ENCODE measurements around the gene POM121.
"Not testable (repeated sequence)": the region's sequence is repeated elsewhere in the genome, so short reads cannot be mapped to it uniquely, and the experiment has no call there.

POM121 gene

GRCh38 chr7:72950432-72950831, 25.5 kb downstream of the POM121 start:
- not testable (repeated sequence) for DNase-seq

DNA sequence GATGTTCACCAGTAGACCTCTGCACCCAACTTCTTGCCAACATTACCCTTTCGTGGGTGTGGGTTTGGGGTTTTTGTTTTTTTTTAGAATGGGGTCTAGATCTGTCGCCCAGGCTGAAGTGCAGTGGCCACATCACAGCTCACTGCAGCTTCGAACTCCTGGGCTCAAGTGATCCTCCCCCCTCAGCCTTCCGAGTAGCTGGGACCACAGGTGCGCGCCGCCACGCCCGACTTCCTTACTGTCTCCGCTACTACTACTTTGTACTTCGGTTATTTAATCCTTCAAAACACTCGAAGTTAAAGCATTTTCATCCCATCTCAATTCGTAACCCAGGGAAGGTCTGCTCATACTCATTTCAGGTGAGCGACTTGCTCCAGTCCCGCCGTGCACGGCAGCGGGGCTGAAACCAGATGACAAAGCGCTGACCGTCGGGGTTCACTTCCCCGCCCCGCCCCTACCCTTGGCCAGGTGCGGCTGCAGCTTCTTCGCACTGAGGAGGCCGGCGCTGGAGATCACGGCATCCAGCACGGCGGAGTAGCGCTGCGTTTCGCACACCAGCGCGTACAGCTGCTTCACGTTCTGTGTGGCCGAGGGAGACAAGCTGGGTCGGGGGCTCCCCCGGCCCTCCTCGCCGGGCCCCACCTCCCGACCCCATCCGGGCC, 29.1 kb downstream of the POM121 start:
- not testable (repeated sequence) for DNase-seq

- DNase-seq: not testable (repeated sequence)
These were observed 29.8 kb downstream of the POM121 start for GRCh38 chr7:72954563-72955198.

- DNase-seq: not testable (repeated sequence)
These were observed 35.1 kb downstream of the POM121 start for GRCh38 chr7:72960029-72960428.

GRCh38 chr7:72960626-72961345, 35.9 kb downstream of the POM121 start:
- not testable (repeated sequence) for DNase-seq

DNA sequence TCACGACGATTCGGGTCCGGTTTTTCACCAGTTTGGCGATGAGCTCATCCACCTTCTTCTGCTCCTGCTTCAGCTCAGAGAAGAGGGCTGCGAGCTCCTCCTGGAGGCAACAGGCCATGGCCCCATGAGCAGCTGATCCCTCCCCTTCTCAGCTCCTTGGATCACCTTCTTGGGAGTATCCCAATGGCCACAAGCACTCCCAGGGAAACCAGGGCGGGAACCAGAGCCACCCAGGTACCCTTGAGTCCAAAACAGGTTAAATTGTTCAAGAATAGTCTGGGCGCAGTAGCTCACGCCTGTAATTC, 36.4 kb downstream of the POM121 start:
- not testable (repeated sequence) for DNase-seq

DNA sequence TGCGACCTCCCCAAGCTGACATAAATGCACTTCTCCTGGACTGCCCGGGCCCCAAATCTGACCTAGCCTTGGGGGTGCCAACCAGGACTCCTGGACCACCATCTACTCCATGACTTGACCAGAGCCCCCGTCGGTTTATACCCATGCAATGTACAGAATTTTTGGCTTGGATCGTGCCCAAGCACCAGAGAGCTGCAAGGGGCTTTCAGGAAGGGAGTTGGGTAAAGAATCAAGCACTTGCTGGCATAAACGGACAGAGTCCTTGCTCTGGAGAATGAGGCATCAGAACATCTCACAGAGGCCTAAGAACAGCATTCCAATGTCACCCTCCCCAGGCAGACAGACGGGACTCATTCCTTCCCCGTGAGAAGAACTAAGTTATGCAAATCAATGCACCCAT, 38.2 kb downstream of the POM121 start:
- not testable (repeated sequence) for DNase-seq

DNA sequence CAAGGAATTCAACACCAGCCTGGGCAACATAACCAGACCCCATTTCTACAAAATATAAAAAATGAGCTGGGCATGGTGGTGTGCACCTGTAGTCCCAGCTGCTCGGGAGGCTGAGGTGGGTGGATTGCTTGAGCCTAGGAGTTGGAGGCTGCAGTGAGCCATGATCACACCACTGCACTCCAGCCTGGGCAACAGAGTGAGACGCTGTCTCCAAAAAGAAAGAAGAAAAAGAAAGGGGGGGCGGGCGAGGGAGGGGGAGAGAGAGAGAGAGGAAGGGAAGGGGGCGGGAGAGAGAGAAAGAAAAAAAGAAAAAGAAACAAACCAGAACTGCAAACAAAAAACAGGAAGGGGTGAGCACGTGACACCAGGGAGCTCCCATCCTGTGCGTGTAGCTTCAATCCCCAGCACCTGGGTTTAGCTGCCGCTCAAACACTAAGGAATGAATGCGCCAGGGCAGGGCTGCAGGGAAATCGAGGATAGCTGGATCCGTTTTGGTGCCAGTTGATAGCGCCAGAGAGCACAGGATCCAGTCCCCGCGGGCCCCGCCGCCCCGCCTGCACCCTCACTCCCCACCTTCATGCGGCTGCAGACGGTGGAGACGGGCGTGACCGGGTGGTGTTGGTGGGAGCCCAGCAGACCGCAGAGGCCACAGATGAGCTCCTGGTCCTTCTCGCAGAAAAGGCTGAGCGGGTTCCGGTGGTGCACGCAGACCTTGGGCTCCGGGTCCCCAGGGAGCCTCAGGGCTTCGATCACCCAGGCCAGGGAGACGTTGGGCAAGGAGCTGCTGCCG, 40.5 kb downstream of the POM121 start:
- not testable (repeated sequence) for DNase-seq

- DNase-seq: not testable (repeated sequence)
These were observed 42.0 kb downstream of the POM121 start for GRCh38 chr7:72966892-72967291.

GRCh38 chr7:72968980-72969516, 44.2 kb downstream of the POM121 start, which contains the start of gene TRIM74:
TRIM74 (minus strand) TSS chr7:72969466; CDS start chr7:72966157, 3,309 bp downstream.
- DNase-seq: not testable (repeated sequence)

DNA sequence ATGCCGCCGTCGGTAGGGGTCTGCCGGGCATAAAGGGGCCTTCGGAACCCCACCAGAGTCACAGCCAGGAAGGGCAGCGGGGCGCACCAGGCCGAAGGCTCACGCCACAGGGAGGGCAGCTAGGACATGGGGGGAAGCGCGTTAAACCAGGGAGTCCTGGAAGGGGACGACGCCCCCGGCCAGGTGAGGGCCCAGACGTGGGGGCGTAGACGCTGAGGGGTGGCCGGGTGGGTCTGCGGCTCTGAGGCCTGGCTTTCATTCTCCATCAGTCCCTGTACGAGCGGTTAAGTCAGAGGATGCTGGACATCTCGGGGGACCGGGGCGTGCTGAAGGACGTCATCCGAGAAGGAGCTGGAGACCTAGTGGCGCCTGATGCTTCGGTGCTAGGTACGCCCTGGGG, 44.8 kb downstream of the POM121 start:
- not testable (repeated sequence) for DNase-seq

DNA sequence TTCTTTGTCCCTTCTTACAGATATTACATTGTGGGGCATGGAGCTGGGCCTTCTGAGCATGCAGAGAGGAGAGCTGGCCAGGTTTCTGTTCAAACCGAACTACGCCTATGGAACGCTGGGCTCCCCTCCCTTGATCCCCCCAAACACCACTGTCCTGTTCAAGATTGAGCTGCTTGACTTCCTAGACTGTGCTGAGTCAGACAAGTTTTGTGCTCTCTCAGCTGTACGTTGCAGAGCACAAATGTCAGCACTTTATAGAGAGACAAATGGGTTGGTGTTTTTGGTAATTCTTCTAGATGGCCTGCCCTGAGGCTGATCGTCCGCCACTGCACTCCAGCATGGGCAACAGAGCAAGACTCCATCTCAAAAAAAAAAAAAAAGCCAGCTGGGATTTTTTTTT, 46.6 kb downstream of the POM121 start:
- not testable (repeated sequence) for DNase-seq

GRCh38 chr7:72974781-72975180, 49.9 kb downstream of the POM121 start:
- not testable (repeated sequence) for DNase-seq

- DNase-seq: not testable (repeated sequence)
These were observed 50.9 kb downstream of the POM121 start for GRCh38 chr7:72975656-72976286.

- DNase-seq: not testable (repeated sequence)
These were observed 51.5 kb downstream of the POM121 start for GRCh38 chr7:72976434-72976833.

GRCh38 chr7:72980382-72980781, 55.5 kb downstream of the POM121 start:
- not testable (repeated sequence) for DNase-seq

- not testable (repeated sequence) for DNase-seq
These were observed 57.2 kb downstream of the POM121 start for GRCh38 chr7:72982084-72982483.

- DNase-seq: not testable (repeated sequence)
These were observed 65.4 kb downstream of the POM121 start for GRCh38 chr7:72990146-72990913.

DNA sequence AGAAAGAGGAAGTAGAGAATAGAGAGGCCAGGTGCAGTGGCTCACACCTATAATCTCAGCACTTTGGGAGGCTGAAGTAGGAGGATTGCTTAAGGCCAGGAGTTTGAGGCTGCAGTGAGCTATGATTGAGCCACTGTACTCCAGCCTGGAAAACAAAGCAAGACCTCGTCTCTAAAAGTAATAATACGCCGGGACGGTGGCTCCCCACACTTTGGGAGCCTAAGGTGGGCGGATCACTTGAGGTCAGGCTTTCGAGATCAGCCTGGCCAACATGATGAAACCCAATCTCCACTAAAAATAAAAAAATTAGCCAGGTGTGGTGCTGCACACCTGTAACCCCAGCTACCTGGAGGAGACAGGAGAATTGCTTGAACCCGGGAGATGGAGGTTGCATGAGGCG, 70.6 kb downstream of the POM121 start:
- not testable (repeated sequence) for DNase-seq

- DNase-seq: not testable (repeated sequence)
These were observed 72.6 kb downstream of the POM121 start for GRCh38 chr7:72997447-72997846.

DNA sequence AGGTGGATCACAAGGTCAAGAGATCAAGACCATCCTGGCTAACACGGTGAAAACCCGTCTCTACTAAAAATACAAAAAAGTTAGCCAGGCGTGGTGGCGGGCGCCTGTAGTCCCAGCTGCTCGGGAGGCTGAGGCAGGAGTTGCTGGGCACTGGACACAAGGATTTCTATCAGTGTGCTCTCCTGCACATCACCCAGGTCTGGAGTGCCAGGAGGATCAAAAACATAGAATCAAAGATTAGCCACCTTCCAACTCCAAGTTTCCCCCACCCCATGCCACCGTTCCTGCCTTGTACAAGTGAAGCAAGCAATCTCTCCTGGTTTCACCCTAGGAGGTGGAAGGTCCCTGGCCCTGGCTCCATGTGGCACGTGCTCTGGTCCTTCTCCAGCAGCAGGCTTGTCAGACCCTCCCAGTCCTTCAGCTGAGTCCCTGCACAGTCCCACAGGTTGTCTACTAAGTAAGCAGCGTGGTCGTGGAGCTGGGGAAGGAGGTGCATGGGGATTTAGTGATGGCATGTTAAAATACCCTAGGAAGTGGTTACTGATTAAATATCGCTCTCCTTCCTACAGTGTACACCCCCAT, 73.1 kb downstream of the POM121 start:
- DNase-seq: not testable (repeated sequence)

All from NCI-H2171 treated with DMSO at 0.1 percent for 48 hours (cell line).